GM12873 (cell line): Measurements from ENCODE around the gene GLCCI1.

Experiments used
- TF ChIP-seq, protein P1 (sequence below): IDR thresholded peaks from 2 replicates; pipeline ENCODE4 v1.5.1; 2012; ENCODE audit warnings: low read depth, mild to moderate bottlenecking, moderate library complexity, low read length, control low read depth; ENCODE audit not compliant: insufficient read depth; ENCODE audit errors: missing control alignments

GLCCI1 gene

DNA sequence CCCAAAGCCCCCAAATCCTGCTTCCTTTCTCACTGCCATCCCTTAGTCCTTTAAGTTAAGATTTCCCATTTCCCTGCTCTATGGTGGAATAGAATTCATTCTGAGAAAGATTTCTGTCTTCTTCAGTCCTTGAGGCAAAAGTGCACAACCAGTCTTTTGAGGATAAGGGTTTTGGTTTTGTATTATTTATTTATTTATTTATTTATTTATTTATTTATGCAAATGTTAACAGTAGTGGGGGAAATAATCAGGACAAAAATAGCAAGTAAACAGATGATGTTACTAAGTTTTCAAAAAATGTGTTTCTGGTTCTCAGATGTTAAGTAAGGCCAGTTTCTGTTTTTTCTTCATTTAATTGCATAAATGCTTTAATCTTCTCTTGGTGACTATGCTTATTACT is 84.2 kb downstream of the GLCCI1 start:
- TF ChIP-seq, protein P1, sequence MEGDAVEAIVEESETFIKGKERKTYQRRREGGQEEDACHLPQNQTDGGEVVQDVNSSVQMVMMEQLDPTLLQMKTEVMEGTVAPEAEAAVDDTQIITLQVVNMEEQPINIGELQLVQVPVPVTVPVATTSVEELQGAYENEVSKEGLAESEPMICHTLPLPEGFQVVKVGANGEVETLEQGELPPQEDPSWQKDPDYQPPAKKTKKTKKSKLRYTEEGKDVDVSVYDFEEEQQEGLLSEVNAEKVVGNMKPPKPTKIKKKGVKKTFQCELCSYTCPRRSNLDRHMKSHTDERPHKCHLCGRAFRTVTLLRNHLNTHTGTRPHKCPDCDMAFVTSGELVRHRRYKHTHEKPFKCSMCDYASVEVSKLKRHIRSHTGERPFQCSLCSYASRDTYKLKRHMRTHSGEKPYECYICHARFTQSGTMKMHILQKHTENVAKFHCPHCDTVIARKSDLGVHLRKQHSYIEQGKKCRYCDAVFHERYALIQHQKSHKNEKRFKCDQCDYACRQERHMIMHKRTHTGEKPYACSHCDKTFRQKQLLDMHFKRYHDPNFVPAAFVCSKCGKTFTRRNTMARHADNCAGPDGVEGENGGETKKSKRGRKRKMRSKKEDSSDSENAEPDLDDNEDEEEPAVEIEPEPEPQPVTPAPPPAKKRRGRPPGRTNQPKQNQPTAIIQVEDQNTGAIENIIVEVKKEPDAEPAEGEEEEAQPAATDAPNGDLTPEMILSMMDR = no peak

DNA sequence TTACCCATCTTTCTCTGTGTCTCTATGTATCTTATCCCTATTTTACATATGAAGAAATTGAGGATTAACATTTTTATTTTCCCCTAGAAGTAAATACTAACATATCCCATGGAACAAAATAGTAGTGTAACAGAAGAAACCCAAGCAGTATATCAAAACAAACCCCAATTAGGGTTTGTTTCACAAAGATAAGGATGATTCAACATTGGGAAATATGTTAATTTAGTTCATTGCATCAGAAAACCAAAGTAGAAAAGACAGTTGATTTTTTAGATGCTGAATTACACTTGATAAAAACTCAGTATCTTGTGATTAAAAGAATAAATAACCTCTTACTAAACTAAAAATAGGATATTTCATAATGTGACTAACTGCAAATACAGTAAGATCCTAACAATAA is 87.8 kb downstream of the GLCCI1 start:
- TF ChIP-seq, protein P1 = no peak

- TF ChIP-seq, protein P1 = no peak
These were observed 89.0 kb downstream of the GLCCI1 start for GRCh38 chr7:8057566-8057965.

DNA sequence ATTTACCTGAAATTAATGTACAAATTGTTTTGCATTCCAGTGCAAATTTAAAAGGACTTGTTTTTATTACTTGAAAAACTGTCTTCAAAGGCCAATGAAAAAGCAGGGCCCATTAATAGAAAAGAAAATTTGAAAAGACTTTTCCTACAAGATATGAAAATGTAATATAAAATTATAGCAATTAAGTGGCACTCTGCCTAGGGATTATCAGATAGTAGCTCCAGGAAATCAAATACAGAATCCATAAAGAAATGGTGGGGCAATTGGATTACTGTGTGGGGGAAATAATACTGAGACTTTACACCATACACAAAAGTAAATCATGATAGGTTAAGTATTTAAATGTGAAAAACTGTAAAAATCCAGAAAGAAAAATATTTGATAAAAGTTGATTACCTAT is 89.7 kb downstream of the GLCCI1 start:
- TF ChIP-seq, protein P1 = no peak

DNA sequence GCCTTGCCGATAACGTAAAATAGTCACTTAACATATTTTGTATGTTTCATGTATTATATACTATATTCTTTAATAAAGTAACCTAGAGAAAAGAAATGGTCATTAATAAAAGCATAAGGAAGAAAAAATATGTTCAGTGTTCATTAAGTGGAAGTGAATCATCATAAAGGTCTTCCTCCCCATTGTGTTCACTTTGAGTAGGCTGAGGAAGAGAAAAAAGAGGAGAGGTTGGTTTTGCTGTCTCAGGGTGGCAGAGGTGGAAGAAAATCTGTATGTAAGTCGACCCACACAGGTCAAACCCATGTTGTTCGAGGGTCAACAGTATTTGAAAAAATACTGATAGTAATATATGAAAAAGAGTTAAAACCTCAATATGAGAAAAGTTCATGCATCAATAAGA is 90.3 kb downstream of the GLCCI1 start:
- TF ChIP-seq, protein P1 = no peak

DNA sequence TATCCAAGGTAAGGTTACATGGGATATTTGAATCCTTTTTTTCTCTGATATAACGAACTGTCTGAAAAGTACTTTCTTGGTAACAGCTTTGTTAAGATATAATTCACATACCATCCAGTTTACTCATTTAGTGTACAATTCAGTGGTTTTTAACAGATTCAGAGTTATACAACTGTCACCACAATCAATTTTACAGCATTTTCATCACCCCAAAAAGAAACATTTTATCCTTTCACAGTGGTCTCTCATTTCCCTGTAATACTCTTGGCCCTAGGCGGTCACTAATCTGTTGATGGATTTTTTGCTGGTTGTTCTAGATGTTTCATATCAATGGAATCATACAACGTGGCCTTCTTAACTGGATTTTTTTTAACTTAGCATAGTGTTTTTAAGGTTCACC is 91.6 kb downstream of the GLCCI1 start:
- TF ChIP-seq, protein P1 = no peak

DNA sequence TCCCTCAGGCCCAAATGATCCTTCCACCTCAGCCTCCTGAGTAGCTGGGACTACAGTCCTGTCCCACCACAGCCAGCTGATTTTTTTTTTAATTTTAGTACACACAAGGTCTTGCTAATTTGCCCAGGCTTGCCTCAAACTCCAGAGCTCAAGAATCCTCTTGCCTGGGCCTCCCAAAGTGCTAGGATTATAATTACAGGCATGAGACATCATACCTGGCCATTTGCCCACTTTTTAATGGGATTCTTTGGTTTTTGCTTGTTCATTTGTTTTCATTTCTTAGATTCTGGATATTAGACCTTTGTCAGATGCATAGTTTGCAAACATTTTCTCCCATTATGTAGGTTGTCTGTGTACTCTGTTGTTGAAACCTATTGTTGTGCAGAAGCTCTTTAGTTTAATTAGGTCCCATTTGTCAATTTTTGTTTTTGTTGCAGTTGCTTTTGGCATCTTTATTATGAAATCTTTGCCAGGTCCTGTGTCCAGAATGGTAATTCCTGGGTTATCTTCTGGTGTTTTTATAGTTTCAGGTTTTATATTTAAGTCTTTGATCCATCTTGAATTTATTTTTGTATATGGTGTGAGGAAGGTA is 95.2 kb downstream of the GLCCI1 start:
- TF ChIP-seq, protein P1 = no peak
